Panc1 (cell line): ENCODE data around the gene XIRP2. TPM values are rescaled to one million over a fixed set of nuclear protein-coding genes. Genes with fewer than 3 reads are reported as not detected.

ENCODE experiments used
- ATAC-seq: fragments of 200-7000 bp; cut with Tn5 transposase; 2 replicates; pipeline ENCODE4 v1.9.1; 2020; ENCODE audit warnings: mild to moderate bottlenecking, moderate library complexity
- BruUV-seq: library from RNA; stranded (reverse); fragments of 400-500 nt; replicated peaks from 2 replicates; lab custom pipeline; 2021; lab: Mats Ljungman, UMichigan
- CTCF ChIA-PET: fragments of 300-600 bp; sonication (Branson Sonifier 250); formaldehyde crosslinking; loops from one replicate; lab custom pipeline; 2022; ENCODE audit warnings: antibody characterized with exemption; lab: Charles Lee
- POLR2A ChIA-PET: fragments of 300-600 bp; sonication (Branson Sonifier 250); formaldehyde crosslinking; loops from one replicate; lab custom pipeline; 2022; ENCODE audit warnings: antibody characterized with exemption; lab: Charles Lee
- DNase-seq: peaks from one replicate; pipeline ENCODE4 v3.0.0-alpha.2; 2010; ENCODE audit warnings: low read depth, low spot score
- H3K27ac ChIP-seq: 2 replicates; pipeline ENCODE4 v1.5.1; 2011; ENCODE audit warnings: mild to moderate bottlenecking, low read length, inconsistent platforms
- H3K27me3 ChIP-seq: fragments of 200-500 bp; sonication (Bioruptor generic); 2 replicates; pipeline ENCODE4 v1.6.0; 2014; ENCODE audit warnings: low read length, inconsistent platforms; ENCODE audit not compliant: control insufficient read depth, insufficient read depth
- H3K36me3 ChIP-seq: fragments of 200-500 bp; sonication (Bioruptor generic); 2 replicates; pipeline ENCODE4 v1.5.1; 2014; ENCODE audit warnings: inconsistent platforms, mild to moderate bottlenecking, low read length, moderate library complexity; ENCODE audit not compliant: control insufficient read depth, insufficient read depth
- H3K4me1 ChIP-seq: 2 replicates; pipeline ENCODE4 v1.5.1; 2011; ENCODE audit warnings: inconsistent platforms, mild to moderate bottlenecking, low read length, moderate library complexity; ENCODE audit not compliant: control insufficient read depth, insufficient read depth
- H3K4me3 ChIP-seq, 2 experiments: 2 replicates each; pipeline ENCODE4 v1.5.1; 2011 to 2012; ENCODE audit warnings: low read depth in 2 of 2, low read length in 2 of 2, mild to moderate bottlenecking in 2 of 2, inconsistent platforms in 1 of 2, moderate library complexity in 1 of 2
- H3K9me3 ChIP-seq: fragments of 200-500 bp; sonication (Bioruptor generic); 2 replicates; pipeline ENCODE4 v1.5.1; 2014; ENCODE audit warnings: low read depth, mild to moderate bottlenecking, inconsistent platforms, low read length, moderate library complexity; ENCODE audit not compliant: control insufficient read depth, insufficient read depth
- POLR2AphosphoS5 ChIP-seq: IDR thresholded peaks from 2 replicates; pipeline ENCODE4 v1.6.1; 2012; ENCODE audit warnings: mild to moderate bottlenecking, low read depth, low read length, moderate library complexity
- SIN3A ChIP-seq: IDR thresholded peaks from 2 replicates; pipeline ENCODE4 v1.6.1; 2012; ENCODE audit warnings: low read depth, mild to moderate bottlenecking, low read length, moderate library complexity, borderline replicate concordance; ENCODE audit not compliant: insufficient read depth
- TCF7L2 ChIP-seq: IDR thresholded peaks from 2 replicates; pipeline ENCODE4 v1.6.1; 2011; ENCODE audit warnings: mild to moderate bottlenecking, low read depth, low read length, inconsistent platforms
- in situ Hi-C: cut with HindIII; loops from 2 replicates; pipeline ENCODE4 v1.10.0; 2016; ENCODE audit warnings: low sequenced_read_pairs, low pct_unique_long_range_greater_than_20kb
- intact Hi-C: fragments of 100-400 bp; cut with micrococcal nuclease; formaldehyde crosslinking; loops from one replicate; pipeline ENCODE4 v1.10.0; 2022; ENCODE audit not compliant: unreplicated experiment
- total RNA-seq: library from RNA; stranded (reverse); gene quantifications from one replicate; pipeline ENCODE4 v1.2.1, GENCODE V29; 2021; ENCODE audit not compliant: unreplicated experiment
- TF ChIP-seq, protein P1 (sequence below), 2 experiments: IDR thresholded peaks; 2 replicates each; pipeline ENCODE4 v1.6.1; 2011 to 2012; ENCODE audit warnings: low read depth in 2 of 2, control low read depth in 1 of 2, low read length in 1 of 2, mild to moderate bottlenecking in 1 of 2, moderate library complexity in 1 of 2; ENCODE audit not compliant: insufficient read depth in 1 of 2
- TF ChIP-seq, protein P2 (sequence below): fragments of 450-650 bp; IDR thresholded peaks from 2 replicates; pipeline ENCODE4 v1.5.1; 2017; ENCODE audit warnings: mild to moderate bottlenecking

XIRP2 gene
- total RNA-seq, 1 experiment from 2014 or later, result not detected

DNA sequence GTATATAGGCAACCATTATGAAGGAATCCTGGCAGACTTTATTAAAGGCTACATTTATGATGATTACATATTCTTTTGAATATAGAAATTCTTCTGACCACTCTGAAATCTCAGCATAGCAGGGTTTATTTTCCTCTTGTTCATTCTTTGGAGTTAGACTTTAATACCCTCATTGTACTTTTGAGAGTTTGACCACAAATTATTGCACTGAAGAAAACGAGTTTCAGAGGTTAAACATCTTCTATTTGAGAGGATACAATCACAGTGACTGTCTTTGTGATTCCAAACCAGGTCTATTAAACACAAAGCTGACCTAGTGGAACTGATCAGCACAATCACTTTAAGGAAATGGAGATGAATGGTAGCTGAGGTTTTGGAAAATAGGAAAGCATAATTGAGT is 71.3 kb downstream of the XIRP2 start:
- Histone ChIP-seq H3K27me3 (no peaks in the 10 kb centered on the region), H3K4me3 (no peak overlapping the region), H3K9me3 (no peaks in the 10 kb centered on the region), H3K4me1 (no peaks in the 10 kb centered on the region), H3K36me3 (no peaks in the 10 kb centered on the region), H3K27ac (no peak overlapping the region)
- TF ChIP-seq, protein P1, sequence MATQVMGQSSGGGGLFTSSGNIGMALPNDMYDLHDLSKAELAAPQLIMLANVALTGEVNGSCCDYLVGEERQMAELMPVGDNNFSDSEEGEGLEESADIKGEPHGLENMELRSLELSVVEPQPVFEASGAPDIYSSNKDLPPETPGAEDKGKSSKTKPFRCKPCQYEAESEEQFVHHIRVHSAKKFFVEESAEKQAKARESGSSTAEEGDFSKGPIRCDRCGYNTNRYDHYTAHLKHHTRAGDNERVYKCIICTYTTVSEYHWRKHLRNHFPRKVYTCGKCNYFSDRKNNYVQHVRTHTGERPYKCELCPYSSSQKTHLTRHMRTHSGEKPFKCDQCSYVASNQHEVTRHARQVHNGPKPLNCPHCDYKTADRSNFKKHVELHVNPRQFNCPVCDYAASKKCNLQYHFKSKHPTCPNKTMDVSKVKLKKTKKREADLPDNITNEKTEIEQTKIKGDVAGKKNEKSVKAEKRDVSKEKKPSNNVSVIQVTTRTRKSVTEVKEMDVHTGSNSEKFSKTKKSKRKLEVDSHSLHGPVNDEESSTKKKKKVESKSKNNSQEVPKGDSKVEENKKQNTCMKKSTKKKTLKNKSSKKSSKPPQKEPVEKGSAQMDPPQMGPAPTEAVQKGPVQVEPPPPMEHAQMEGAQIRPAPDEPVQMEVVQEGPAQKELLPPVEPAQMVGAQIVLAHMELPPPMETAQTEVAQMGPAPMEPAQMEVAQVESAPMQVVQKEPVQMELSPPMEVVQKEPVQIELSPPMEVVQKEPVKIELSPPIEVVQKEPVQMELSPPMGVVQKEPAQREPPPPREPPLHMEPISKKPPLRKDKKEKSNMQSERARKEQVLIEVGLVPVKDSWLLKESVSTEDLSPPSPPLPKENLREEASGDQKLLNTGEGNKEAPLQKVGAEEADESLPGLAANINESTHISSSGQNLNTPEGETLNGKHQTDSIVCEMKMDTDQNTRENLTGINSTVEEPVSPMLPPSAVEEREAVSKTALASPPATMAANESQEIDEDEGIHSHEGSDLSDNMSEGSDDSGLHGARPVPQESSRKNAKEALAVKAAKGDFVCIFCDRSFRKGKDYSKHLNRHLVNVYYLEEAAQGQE (IDR thresholded peaks at IDR 0.05; ENCODE audit: insufficient read depth in 1 of 2, low read depth in 2 of 2, low read length in 1 of 2), result no peak
- TF ChIP-seq, protein P2, sequence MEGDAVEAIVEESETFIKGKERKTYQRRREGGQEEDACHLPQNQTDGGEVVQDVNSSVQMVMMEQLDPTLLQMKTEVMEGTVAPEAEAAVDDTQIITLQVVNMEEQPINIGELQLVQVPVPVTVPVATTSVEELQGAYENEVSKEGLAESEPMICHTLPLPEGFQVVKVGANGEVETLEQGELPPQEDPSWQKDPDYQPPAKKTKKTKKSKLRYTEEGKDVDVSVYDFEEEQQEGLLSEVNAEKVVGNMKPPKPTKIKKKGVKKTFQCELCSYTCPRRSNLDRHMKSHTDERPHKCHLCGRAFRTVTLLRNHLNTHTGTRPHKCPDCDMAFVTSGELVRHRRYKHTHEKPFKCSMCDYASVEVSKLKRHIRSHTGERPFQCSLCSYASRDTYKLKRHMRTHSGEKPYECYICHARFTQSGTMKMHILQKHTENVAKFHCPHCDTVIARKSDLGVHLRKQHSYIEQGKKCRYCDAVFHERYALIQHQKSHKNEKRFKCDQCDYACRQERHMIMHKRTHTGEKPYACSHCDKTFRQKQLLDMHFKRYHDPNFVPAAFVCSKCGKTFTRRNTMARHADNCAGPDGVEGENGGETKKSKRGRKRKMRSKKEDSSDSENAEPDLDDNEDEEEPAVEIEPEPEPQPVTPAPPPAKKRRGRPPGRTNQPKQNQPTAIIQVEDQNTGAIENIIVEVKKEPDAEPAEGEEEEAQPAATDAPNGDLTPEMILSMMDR, result no peak
- TF ChIP-seq POLR2AphosphoS5 (no peak), SIN3A (no peak), TCF7L2 (no peak)
- CTCF ChIA-PET, result no interaction called here
- intact Hi-C loops, result no loop called here
- ATAC-seq (no peak), DNase-seq (no peak)
- BruUV-seq, result no TSS peak
- in situ Hi-C loops, result no loop called here
- POLR2A ChIA-PET, result no interaction called here

DNA sequence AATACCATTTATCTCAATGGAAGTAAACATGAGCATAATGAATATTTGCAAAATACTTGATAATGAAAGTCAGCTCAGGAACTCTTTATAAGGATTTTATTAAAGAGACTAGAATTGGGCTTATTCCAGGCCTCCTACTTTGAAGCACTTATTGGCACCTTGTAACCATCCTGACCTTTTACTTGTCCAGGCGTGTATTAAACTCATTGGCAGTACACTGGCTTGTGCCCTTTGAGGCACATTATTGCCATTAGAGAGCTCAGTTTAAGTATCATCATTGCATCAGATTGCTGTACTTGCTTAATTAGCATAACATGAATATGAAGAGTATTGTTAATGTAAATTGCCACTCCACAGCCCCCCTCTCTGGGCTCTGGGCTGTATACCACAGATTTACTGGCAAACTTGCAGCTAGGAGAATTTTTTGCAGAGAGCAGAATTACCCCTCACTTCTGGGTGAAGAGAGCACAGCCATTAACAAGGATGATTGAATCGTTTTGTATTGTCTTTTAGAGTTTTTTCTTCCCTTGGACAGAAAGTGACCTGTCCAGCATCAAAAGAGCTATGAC is 72.5 kb downstream of the XIRP2 start:
- no TSS peak for BruUV-seq
- TF ChIP-seq, protein P1 (IDR thresholded peaks at IDR 0.05; ENCODE audit: insufficient read depth in 1 of 2, low read depth in 2 of 2, low read length in 1 of 2), result no peak
- no peak for TF ChIP-seq TCF7L2
- DNase-seq (no peak), ATAC-seq (no peak)
- Histone ChIP-seq H3K9me3 (no peaks in the 10 kb centered on the region), H3K27ac (no peak overlapping the region), H3K36me3 (no peaks in the 10 kb centered on the region), H3K4me3 (no peak overlapping the region), H3K4me1 (no peaks in the 10 kb centered on the region), H3K27me3 (no peaks in the 10 kb centered on the region)
- POLR2A ChIA-PET, result no interaction called here
- in situ Hi-C loops (no loop called here), intact Hi-C loops (no loop called here)
- CTCF ChIA-PET, result no interaction called here
